GM21360 (cell line): Measurements from ENCODE around the gene GCGR.

Experiments
- ATAC-seq: cut with Tn5 transposase; IDR thresholded peaks from one replicate; pipeline ENCODE4 v1.9.1; 2021; ENCODE audit warnings: mild to moderate bottlenecking, moderate library complexity; ENCODE audit not compliant: unreplicated experiment

The GCGR gene

DNA sequence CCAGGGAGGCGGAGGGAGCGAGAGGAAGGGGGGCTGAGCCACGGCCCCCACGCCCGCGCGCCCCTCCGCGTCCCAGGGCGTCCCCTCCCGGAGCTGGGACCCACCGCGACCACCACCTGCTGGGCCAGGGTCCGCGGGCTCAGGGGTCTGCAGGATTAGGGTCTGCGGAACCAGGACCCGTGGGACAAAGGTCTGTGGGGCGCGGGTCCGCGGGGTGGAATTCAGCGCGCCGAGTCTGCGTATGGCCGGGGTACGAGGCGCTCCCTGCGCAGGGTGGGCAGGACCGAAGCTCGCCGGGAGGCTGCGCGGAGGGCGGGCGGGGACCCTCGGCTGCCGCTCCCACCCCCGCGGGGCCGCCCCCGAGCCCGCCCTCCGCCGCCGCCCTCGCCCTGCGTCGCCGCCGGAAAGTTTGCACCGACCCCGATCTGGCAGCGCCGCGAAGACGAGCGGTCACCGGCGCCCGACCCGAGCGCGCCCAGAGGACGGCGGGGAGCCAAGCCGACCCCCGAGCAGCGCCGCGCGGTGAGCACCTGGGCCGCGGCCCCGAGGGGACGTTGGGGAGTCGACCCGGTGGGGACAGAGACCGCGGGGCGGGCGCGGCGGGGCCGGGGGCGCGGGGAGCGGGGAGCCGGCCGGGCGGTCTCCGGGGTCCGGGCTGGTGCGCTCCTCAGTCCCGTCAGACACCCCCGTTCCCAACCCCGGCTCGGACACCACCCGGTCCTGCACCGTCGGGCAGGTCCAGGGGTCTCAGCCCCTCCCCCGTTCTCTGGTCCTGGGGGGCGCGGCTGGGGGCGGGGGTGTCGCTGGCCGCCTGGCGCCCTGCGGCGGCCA is at the start of gene GCGR:
GCGR (plus strand) TSS at position 423 of the 831 bp plus-strand sequence. CDS start 4,869 bp downstream, outside the sequence.
- no peak for ATAC-seq

DNA sequence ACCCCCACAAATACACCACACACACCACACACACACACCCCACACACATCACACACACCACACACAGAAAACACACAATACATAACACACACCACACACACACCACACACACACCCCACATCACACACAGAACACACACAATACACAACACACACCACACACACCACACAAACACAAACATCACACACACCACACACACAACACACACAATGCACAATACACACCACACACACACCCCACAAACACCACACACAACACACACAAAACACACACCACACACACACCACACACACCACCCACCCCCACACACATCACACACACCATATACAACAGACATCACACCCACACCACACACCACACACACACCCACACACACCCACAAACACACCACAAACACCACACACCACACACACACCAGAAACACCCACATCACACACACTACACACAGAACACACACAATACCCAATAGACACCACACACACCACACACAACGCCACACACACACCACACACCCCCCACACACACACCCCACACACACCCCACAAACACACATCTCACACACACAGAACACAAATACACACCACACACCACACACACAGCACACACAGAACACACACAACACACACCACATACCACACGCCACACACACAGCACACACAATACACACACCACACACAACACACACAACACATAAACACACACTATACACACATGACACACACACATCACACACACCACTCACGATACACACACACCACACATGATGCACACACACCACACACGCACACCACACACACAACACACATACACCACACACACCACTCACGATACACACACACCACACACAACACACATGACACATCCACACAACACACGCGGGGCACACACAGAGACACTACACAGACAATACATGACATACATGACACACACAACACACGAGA is 11.0 kb upstream of the GCGR start:
- no peak for ATAC-seq

DNA sequence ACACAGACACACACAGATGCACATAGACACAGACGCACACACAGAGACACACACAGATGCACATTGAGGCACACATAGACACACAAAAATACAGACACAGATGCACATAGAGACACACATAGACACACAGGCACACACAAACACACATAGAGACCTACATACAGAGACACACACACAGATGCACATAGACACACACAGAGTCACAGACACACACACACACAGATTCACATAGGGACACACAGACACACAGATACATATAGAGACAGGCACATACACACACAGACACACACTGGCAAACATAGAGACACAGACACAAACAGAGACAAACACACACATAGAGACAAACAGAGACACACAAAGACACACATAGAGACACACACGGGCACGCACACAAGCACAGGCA is 9.9 kb upstream of the GCGR start:
- ATAC-seq: no peak

DNA sequence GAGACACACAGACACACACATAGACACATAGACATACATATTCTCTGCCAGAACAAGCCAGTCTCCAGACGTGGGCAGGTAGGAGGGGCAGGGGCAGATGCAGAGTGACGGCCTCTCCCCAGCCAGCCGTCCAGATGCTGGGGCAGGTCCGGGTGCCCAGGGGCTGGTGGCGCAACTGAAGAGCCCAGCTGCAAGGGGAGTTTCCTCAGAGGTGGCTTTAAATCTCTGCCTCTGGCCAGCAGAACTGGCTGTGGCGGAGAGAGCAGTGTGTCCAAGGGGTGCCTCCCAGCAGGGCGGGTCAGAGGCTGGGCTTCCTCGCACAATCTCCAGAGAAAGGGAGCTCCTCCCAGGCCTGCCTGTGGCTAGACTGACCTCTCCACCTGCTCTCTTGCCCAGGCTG is 9.4 kb upstream of the GCGR start:
- no peak for ATAC-seq

DNA sequence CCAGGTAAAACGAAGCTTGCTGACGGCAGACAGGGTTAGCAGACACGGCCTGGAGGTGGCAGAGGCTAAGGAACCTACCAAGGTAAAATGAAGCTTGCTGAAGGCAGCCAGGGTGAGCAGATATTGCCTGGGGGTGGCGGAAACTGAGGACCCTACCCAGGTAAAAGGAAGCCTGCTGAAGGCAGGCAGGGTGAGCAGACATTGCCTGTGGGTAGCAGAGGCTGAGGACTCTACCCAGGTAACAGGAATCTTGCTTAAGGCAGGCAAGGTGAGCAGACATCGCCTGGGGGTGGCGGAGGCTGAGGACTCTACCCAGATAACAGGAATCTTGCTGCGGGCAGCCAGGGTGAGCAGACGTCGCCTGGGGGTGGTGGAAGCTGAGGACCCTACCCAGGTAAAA is 2.6 kb upstream of the GCGR start:
- ATAC-seq: no peak

DNA sequence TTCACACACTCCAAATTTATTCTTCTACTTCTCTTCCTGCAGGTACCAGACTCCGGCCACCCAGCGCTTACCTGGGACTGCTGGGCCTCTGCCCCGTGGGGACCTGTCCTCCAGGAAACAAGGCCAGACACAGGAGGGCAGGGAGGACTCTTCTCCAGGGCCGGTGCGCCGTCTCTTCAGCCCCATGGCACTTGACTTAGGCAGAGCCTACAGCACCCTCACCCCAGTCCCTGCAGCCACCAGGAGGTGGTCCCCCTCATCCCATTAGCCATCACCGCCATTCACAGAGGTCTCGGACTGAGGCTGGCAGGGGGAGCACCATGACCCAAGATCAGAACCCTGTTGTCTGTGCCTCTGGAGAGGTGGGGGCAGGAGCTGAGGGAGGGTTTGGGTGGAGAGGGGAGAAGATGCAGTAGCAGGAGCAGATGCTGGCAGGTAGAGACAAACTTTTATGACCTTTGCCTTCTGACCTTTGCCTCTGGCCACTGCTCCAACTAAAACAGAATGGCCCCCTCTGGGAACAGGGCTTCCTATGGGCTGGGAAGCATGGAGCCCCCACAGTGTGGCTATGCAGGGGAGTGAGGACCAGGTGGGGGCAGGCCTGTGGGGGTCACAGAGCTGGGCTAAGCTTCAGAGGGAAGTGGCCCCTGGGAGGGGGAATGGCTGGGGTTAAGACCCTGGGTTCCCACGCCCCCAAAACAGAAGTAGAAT is 1.7 kb upstream of the GCGR start:
- ATAC-seq: no peak

DNA sequence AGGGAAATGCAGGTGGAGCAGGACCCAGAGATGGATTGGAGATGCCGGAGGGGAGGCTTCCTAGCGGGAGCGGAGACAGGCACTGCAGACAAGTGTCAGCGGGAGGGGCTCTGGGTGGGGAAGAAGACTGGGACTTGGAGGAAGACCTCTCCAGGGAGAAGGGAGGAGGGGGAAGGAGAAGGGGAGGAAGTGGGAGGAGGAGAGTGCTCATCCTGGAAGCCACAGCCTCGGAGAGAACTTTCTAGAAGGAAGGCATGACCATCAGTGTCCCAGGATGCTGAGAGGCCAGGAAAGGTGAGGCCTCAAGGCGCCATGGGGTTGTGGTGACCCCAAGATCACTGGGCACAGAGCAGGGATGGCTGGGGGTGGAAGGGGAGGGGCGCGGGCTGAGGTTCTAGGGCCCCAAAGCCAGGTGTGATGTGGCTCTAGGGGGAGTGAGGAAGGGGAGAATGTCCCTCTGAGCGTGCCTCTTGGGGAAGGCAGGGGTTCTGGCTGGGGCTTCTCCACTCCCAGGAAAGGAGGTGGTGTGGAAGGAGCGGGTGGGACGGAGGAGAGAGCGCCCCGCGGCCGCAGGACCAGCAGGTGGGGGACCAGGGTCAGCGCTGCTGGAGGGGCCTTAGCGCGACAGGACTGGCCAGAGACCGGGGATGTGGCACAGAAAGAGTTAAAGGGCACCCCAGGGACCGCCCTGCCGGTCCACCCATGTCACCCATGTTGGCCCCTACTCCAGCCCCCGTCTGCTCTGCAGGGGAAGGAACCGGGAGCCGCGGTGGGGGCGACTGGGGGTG is 900 bp upstream of the GCGR start:
- no peak for ATAC-seq

DNA sequence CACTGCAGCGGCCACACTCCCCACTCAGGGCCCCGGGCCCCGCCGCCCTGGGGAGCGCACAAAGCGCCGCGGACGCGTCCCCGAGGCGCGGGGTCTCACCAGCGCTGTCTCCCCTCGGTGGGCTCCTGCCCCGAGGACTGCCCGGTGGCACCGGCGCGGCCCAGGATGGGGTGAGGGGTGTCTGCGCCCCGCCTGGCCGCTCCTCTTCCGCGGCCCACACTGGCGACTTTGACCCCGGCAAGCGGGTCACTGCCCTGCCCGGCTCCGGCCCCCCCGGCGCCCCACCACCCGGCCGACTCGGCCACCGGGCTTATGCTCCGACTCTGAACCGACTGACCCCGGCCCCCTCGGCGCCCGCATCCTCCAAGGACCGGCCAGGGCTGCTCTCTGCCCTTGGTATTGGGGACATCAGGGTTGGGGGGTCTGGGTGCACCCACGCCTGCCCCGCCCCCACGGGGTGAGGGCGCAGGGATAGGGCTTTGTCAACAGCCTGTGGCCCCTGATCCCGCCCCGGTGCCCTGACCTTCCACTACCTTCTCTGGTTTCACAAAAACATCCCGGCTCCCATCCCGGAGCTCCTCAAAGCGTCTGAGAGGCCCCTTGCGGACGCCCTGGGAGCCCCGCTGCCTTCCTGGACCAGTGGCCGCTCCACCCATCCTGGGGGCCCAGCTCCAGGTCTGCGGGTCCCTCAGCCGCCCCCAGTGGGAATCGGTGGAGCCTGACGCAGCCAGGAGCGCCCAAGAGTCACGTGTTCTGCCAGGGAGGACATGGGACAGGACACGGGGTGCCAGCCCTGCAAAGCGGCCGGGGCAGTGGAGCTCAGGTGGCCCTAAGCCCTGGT is 829 bp downstream of the GCGR start:
- ATAC-seq: no peak

DNA sequence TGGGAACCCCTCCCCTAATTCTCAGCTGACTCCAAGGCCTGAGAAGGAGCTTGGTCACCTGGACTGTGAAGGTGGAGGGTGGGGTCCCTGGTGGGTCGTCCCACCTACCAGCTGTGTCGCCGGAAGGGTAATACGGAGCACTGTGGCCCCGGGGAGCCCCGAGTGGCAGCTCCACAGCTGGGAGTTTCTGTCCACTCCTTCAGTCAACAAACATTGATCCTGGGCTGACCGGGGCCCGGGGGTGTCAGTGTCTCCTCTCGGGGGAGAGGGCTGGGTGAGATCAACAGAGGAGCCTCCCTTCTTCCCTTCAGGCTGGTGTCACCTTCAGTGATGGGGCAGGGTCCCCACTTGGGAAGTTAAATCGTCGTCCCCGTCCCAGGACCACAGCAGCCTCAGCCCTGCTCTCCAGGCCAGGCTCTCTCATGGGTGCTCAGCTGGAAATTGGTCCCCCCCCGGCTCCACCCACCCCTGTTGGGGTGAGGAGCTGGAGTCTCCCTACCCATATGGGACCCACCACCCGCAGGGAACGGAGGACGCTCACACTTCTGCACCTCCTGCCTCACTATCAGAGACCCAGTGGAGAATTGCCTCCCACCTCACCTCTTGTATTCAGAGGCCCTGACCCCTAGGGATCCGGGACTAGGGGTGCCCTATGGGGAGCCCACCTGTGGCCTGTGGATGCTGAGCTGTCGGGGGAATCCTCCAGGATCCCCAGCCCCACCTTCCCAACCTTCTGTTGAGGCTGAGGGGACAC is 1.9 kb downstream of the GCGR start:
- no peak for ATAC-seq

DNA sequence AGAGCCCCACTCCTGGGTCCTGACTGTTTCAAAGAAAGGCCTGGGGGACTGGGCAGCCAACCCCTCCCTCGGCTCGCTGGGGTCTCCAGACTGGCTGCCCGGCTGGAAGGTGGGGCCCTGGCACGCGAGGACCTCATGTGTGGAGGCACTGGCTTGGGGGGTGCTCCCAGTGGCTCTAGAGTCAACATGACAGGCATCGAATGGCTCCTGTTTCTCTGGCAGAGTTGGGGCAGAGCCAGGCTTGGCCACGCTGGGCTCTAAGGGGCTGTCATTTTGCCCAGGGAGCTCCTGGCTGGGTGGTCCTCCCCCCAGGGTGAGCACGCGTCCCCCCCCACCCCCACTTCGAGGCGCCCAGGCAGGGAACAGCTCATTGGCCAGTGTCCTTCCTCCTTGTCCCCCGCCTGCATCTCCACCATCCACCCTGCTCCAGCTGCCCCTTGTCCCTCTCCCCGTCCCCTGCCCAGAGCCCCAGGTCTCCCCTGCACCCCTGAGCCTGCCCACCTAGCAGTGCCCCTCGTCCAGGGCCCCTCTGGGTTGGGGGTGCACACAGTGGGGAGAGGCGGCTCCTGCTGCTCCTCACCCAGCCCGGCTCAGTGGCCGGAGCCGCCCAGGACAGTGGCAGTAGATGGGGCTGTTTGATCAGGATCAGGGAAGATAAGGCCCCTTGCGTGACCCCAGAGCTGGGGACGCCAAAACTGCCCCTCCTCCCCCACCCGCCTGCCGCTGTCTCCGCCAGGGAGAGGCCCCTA is 2.7 kb downstream of the GCGR start:
- no peak for ATAC-seq

DNA sequence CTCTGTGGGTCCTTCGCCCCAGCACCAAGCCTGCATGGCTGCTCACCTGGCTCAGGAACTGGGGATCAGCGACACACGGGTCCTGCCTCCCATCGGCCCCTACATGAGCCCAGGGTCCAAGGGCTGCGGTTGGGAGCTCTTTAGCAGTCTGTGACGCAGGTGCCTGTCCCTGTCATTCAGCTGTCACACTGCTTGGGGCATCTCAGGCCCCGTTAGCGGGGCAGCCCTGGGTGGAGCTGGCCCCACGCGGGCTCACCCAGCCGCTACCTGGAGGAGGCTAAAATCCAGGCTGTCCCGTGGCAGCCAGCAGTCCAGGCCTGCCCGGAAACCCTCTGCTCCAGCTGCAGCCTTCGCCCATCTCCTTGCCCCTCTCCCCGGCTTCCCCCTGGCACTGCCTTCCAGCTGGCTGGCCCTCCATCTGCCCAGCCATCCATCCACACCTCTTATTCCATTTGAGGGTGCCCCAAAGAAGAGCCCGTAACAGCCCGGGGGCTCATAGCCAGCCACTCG is 3.3 kb downstream of the GCGR start:
- no peak for ATAC-seq

DNA sequence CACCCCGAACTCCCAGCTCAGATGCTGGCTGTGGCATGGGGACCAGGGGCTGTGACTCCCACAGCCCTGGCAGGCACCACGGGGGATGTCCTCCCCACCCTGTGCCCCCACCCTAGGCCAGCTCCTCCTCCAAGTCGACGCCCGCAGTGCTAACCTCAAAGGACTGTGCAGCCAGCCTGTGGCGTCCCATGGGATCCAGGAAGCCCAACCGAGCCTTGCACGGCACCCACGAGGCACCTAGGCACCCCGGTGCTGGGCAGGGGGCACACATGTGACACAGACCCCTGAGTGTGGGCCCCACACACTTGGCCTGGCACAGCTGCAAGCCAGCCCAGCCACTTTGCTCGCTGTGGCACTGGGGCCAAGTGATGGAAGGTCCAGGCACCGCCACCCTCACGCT is 3.9 kb downstream of the GCGR start:
- no peak for ATAC-seq

DNA sequence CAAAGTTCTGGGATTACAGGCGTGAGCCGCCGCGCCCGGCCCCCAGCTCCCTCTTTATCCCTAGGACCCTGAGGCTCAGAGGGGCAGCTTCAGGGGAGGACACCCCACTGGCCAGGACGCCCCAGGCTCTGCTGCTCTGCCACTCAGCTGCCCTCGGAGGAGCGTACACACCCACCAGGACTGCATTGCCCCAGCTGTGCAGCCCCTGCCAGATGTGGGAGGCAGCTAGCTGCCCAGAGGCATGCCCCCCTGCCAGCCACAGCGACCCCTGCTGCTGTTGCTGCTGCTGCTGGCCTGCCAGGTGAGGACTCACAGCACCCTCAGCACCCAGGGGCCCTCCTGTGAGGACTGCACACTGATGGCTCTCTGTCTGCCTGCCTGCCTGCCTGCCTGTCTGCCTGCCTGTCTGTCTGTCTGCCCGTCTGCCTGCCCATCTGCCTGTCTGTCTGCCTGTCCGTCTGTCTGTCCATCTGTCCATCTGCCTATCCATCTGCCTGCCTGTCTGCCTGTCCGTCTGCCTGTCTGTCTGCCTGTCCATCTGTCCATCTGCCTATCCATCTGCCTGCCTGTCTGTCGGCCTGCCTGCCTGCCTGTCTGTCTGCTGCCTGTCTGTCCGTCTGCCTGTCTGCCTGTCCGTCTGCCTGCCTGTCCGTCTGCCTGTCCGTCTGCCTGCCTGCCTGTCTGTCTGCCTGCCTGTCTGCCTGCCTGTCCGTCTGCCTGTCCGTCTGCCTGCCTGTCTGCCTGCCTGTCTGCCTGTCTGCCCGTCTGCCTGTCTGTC is 5.0 kb downstream of the GCGR start:
- no peak for ATAC-seq

DNA sequence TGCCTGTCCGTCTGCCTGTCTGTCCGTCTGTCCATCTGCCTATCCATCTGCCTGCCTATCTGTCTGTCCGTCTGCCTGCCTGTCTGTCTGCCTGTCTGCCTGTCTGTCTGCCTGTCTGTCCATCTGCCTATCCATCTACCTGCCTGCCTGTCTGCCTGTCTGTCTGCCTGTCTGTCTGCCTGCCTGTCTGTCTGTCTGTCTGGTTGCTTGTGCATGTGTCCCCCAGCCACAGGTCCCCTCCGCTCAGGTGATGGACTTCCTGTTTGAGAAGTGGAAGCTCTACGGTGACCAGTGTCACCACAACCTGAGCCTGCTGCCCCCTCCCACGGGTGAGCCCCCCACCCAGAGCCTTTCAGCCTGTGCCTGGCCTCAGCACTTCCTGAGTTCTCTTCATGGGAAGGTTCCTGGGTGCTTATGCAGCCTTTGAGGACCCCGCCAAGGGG is 5.6 kb downstream of the GCGR start:
- ATAC-seq: no peak

DNA sequence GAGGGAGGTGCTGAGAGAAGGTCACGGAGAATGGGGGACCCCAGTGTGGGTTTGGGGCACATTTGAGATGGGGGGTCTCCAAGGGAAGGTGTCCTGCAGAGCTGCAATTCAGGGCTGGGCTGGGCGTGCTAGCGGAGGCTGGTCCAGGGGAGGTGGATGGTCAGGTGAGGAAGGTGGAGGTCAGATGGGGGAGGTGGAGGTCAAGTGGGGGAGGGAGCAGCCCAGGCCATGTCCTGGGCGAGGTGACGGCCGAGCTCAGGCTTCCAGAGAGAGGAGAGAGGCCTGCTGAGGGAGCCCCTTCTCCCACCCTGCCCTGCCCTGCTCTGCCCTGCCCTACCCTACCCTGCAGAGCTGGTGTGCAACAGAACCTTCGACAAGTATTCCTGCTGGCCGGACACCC is 6.5 kb downstream of the GCGR start:
- ATAC-seq: no peak

DNA sequence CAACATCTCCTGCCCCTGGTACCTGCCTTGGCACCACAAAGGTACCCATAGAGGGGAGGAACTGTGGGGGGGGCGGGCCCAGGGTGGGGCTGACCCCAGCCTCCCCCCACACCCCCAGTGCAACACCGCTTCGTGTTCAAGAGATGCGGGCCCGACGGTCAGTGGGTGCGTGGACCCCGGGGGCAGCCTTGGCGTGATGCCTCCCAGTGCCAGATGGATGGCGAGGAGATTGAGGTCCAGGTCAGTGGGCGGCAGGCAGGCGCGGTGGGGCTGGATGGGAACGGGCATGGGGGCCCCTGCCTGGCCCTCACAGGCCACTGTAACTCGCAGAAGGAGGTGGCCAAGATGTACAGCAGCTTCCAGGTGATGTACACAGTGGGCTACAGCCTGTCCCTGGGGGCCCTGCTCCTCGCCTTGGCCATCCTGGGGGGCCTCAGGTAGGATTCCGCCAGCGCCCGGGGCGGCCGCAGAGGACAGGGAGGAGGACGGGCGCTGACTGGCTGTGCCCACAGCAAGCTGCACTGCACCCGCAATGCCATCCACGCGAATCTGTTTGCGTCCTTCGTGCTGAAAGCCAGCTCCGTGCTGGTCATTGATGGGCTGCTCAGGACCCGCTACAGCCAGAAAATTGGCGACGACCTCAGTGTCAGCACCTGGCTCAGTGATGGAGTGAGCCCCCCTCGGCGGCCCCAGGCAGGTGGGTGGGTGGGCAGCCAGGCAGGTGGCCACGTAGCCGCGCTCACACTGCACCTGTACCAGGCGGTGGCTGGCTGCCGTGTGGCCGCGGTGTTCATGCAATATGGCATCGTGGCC is 7.1 kb downstream of the GCGR start:
- ATAC-seq: no peak
